Progenitor cell of endocrine pancreas (in vitro differentiated cells): ENCODE data around the gene SH3RF2. TPM values are rescaled to one million over a fixed set of nuclear protein-coding genes. Genes with fewer than 3 reads are reported as not detected.

Experiments used
- DNase-seq: peaks from one replicate; pipeline ENCODE4 v3.0.0; 2021; ENCODE audit warnings: low spot score; ENCODE audit not compliant: unreplicated experiment
- H3K27ac Mint-ChIP-seq: 2 replicates; pipeline ENCODE4 v1.8.0; 2021; ENCODE audit warnings: mild to moderate bottlenecking, moderate library complexity, mixed read lengths
- H3K27me3 Mint-ChIP-seq: 2 replicates; pipeline ENCODE4 v1.8.0; 2021; ENCODE audit warnings: mixed read lengths
- H3K36me3 Mint-ChIP-seq: 2 replicates; pipeline ENCODE4 v1.8.0; 2022; ENCODE audit warnings: mixed read lengths; ENCODE audit not compliant: insufficient read depth
- H3K4me1 Mint-ChIP-seq: 2 replicates; pipeline ENCODE4 v1.8.0; 2021; ENCODE audit warnings: low read depth, mixed read lengths
- H3K4me3 Mint-ChIP-seq: 2 replicates; pipeline ENCODE4 v1.8.0; 2021; ENCODE audit warnings: low read depth, mild to moderate bottlenecking, moderate library complexity, mixed read lengths
- H3K9me3 Mint-ChIP-seq: 2 replicates; pipeline ENCODE4 v1.8.0; 2021; ENCODE audit warnings: low read depth, mixed read lengths
- total RNA-seq: library from RNA; stranded (reverse); gene quantifications from 2 replicates; pipeline ENCODE4 v1.2.1, GENCODE V29; 2021
- TF ChIP-seq, protein P1 (sequence below): fragments of 200-600 bp; sonication (generic); IDR thresholded peaks from one replicate; pipeline ENCODE4 v1.5.0; 2021; ENCODE audit warnings: antibody characterized with exemption, mild to moderate bottlenecking; ENCODE audit not compliant: unreplicated experiment

The SH3RF2 gene
- total RNA-seq, 1 donor from 2014 or later: 17.6 TPM

DNA sequence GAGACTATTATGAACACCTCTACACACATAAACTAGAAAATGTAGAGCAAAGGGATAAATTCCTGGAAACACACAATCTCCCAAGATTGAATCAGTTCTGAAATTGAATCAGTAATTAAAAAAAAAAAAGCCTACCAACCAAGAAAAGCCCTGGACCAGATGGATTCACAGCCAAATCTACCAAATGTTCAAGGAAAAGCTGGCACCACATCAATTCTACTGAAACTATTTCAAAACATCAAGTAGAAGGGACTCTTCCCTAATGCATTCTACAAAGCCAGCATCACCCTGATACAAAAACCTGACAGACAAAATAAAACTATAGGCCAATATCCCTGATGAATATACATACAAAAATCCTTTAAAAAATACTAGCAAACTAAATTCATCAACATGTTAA is 38.2 kb upstream of the SH3RF2 start:
- H3K27me3 Mint-ChIP-seq: peaks cover 11% of the 10 kb centered on the region
- H3K4me1 Mint-ChIP-seq: no peaks in the 10 kb centered on the region
- no peak overlapping the region for H3K27ac Mint-ChIP-seq
- H3K4me3 Mint-ChIP-seq: no peak overlapping the region
- H3K36me3 Mint-ChIP-seq: peaks cover 4% of the 10 kb centered on the region
- no peak for DNase-seq
- TF ChIP-seq, protein P1, sequence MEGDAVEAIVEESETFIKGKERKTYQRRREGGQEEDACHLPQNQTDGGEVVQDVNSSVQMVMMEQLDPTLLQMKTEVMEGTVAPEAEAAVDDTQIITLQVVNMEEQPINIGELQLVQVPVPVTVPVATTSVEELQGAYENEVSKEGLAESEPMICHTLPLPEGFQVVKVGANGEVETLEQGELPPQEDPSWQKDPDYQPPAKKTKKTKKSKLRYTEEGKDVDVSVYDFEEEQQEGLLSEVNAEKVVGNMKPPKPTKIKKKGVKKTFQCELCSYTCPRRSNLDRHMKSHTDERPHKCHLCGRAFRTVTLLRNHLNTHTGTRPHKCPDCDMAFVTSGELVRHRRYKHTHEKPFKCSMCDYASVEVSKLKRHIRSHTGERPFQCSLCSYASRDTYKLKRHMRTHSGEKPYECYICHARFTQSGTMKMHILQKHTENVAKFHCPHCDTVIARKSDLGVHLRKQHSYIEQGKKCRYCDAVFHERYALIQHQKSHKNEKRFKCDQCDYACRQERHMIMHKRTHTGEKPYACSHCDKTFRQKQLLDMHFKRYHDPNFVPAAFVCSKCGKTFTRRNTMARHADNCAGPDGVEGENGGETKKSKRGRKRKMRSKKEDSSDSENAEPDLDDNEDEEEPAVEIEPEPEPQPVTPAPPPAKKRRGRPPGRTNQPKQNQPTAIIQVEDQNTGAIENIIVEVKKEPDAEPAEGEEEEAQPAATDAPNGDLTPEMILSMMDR: no peak
- peaks cover 28% of the 10 kb centered on the region for H3K9me3 Mint-ChIP-seq

DNA sequence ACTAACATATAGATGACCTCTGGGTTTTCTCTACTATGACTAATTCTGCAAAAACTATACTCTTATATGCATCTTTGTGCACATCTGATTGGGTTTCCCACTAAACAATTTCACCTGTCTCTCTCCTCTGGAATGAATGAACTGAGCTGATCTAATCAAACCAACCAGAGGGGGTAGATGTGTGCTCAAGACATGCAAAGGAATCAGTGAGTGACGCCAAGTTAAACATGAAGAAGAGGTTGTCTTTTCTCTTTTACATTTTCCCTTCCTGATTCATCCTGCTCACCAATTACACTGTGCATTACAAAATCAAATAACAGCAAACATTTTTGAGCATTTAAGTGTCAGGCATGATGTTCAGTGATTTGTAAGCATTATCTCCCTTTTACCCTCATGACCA is 34.0 kb upstream of the SH3RF2 start:
- H3K4me1 Mint-ChIP-seq: peaks cover 3% of the 10 kb centered on the region
- TF ChIP-seq, protein P1: no peak
- peaks cover 1% of the 10 kb centered on the region for H3K36me3 Mint-ChIP-seq
- no peak overlapping the region for H3K27ac Mint-ChIP-seq
- H3K4me3 Mint-ChIP-seq: no peak overlapping the region
- peaks cover 20% of the 10 kb centered on the region for H3K9me3 Mint-ChIP-seq
- DNase-seq: no peak
- H3K27me3 Mint-ChIP-seq: peaks cover 44% of the 10 kb centered on the region

DNA sequence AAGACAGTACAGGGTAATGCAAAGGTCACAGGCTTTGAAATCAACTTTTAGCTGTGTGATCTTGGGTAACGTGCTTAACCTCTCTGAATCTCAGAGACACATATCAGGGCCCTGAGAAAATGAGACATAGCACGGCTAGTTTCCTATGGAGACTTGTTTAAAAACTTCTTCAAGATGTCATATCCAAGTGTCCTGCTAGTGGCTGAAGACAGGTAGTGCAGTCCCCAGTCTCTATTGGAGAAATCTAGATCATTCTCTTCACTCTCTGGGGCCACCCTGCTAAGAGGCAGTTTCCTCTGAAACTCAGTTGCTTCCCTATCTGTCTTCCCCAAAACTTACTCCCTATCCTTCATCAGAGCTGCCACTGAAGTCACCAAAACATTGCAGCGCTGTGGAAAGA is 33.3 kb upstream of the SH3RF2 start:
- TF ChIP-seq, protein P1: peak; percentile 38
- H3K9me3 Mint-ChIP-seq: peaks cover 16% of the 10 kb centered on the region
- no peak for DNase-seq
- no peak overlapping the region for H3K4me3 Mint-ChIP-seq
- peaks cover 3% of the 10 kb centered on the region for H3K4me1 Mint-ChIP-seq
- H3K27me3 Mint-ChIP-seq: peaks cover 50% of the 10 kb centered on the region
- peaks cover 1% of the 10 kb centered on the region for H3K36me3 Mint-ChIP-seq
- H3K27ac Mint-ChIP-seq: no peak overlapping the region

DNA sequence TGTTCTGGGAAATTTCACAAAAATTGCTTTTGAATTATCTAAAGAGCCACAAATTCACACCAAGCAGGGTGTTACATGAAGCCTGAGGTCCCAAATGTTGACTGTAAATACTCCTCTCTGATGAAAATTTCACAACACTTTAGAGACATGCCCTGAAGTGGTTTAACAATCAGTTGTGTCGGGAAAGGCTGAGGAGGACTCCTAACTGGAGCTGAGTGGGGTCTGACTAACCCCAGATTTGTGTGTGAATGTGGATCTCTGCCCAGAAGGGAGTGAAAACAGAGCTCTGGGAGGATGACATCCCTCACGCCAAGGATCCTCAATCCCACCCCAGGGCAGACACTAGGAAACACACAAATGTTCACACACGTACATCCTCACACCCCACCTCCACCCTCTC is 32.5 kb upstream of the SH3RF2 start:
- TF ChIP-seq, protein P1: no peak
- H3K27ac Mint-ChIP-seq: no peak overlapping the region

DNA sequence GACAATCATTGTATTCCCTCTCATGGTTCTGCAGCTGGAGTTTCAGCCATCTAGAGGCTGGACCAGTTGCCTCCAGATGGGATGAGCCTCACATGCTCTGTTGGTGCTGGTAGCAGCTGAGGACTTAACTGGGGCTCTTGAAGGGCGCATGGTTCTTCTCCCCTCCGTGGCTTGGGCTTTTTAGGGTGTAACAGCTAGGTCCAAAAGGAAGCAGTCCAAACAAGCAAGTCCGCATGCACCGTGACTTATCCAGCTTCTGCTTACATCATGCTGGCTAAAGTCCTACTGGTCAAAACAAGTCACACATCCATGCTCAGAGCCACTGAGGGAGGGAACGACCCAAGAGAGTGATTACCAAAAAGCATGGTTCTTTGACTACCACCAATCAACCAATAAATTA is 31.6 kb upstream of the SH3RF2 start:
- TF ChIP-seq, protein P1: no peak
- H3K9me3 Mint-ChIP-seq: peaks cover 5% of the 10 kb centered on the region
- peaks cover 1% of the 10 kb centered on the region for H3K36me3 Mint-ChIP-seq
- no peak overlapping the region for H3K27ac Mint-ChIP-seq
- H3K4me3 Mint-ChIP-seq: no peak overlapping the region
- H3K27me3 Mint-ChIP-seq: peaks cover 64% of the 10 kb centered on the region
- peaks cover 3% of the 10 kb centered on the region for H3K4me1 Mint-ChIP-seq
- DNase-seq: no peak

More for the DNA sequence above, 32.5 kb upstream of the SH3RF2 start:
- H3K4me3 Mint-ChIP-seq: no peak overlapping the region
- H3K9me3 Mint-ChIP-seq: peaks cover 12% of the 10 kb centered on the region
- H3K27me3 Mint-ChIP-seq: peaks cover 58% of the 10 kb centered on the region
- H3K4me1 Mint-ChIP-seq: peaks cover 3% of the 10 kb centered on the region
- H3K36me3 Mint-ChIP-seq: peaks cover 1% of the 10 kb centered on the region
- DNase-seq: no peak
